SK-N-SH (cell line): Measurements from ENCODE around the gene NME9.

Source experiments
- EP300 ChIP-seq, 2 experiments: IDR thresholded peaks; 2 replicates each; pipeline versions ENCODE4 v1.4.0 to v1.6.1; 2012; ENCODE audit warnings: borderline replicate concordance in 1 of 2, low read depth in 1 of 2, low read length in 1 of 2
- EZH2phosphoT487 ChIP-seq: fragments of 200-600 bp; sonication (generic); IDR thresholded peaks from 2 replicates; pipeline ENCODE4 v1.6.1; 2017; ENCODE audit warnings: low read depth, mixed run types, mild to moderate bottlenecking, antibody characterized with exemption, moderate library complexity, borderline replicate concordance
- FOSL2 ChIP-seq: IDR thresholded peaks from 2 replicates; pipeline ENCODE4 v1.4.0; 2012; ENCODE audit warnings: low read depth, mild to moderate bottlenecking, moderate library complexity, borderline replicate concordance
- JUND ChIP-seq: IDR thresholded peaks from 2 replicates; pipeline ENCODE4 v1.4.0; 2012
- NRF1 ChIP-seq: IDR thresholded peaks from 2 replicates; pipeline ENCODE4 v1.6.1; 2012; ENCODE audit warnings: low read depth, mild to moderate bottlenecking, low read length
- POLR2AphosphoS5 ChIP-seq: IDR thresholded peaks from 2 replicates; pipeline ENCODE4 v1.6.1; 2012; ENCODE audit warnings: low read depth, low read length
- RAD21 ChIP-seq: IDR thresholded peaks from 2 replicates; pipeline ENCODE4 v1.6.1; 2012; ENCODE audit warnings: mild to moderate bottlenecking, low read length
- REST ChIP-seq: IDR thresholded peaks from 2 replicates; pipeline ENCODE4 v1.6.1; 2012; ENCODE audit warnings: mild to moderate bottlenecking, low read depth, low read length, moderate library complexity
- TAF1 ChIP-seq: IDR thresholded peaks from 2 replicates; pipeline ENCODE4 v1.6.1; 2012; ENCODE audit warnings: low read depth, mild to moderate bottlenecking, low read length, moderate library complexity, borderline replicate concordance
- TF ChIP-seq, protein P1 (sequence below): fragments of 200-600 bp; sonication (generic); IDR thresholded peaks from 2 replicates; pipeline ENCODE4 v1.6.1; 2017; ENCODE audit warnings: antibody characterized with exemption, mild to moderate bottlenecking, moderate library complexity
- TF ChIP-seq, protein P2 (sequence below): fragments of 150-350 bp; IDR thresholded peaks from 2 replicates; pipeline ENCODE4 v1.6.1; 2017; ENCODE audit warnings: antibody characterized with exemption, low read length, low read depth, borderline replicate concordance

DNA sequence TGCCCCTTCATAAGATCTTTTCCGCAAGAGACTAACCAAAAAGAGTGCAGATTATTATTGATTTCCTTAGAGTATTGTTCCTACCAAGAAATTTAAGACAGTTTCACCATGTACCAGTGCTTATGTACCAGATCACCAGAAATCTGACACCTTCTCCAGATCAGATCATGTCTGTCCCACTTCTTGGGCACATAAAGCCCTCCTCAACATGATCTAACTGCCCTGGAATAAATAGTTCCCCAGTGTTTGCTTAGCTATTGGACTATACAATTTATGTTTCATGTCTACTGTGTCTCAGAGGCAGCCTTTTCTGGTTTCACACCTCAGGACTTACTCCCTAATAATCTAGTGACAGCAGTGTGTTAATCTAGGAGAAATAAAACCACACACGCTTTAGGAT, 46.8 kb downstream of the NME9 start:
- no peak for TF ChIP-seq TAF1
- TF ChIP-seq, protein P1, sequence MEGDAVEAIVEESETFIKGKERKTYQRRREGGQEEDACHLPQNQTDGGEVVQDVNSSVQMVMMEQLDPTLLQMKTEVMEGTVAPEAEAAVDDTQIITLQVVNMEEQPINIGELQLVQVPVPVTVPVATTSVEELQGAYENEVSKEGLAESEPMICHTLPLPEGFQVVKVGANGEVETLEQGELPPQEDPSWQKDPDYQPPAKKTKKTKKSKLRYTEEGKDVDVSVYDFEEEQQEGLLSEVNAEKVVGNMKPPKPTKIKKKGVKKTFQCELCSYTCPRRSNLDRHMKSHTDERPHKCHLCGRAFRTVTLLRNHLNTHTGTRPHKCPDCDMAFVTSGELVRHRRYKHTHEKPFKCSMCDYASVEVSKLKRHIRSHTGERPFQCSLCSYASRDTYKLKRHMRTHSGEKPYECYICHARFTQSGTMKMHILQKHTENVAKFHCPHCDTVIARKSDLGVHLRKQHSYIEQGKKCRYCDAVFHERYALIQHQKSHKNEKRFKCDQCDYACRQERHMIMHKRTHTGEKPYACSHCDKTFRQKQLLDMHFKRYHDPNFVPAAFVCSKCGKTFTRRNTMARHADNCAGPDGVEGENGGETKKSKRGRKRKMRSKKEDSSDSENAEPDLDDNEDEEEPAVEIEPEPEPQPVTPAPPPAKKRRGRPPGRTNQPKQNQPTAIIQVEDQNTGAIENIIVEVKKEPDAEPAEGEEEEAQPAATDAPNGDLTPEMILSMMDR: no peak
- TF ChIP-seq, protein P2, sequence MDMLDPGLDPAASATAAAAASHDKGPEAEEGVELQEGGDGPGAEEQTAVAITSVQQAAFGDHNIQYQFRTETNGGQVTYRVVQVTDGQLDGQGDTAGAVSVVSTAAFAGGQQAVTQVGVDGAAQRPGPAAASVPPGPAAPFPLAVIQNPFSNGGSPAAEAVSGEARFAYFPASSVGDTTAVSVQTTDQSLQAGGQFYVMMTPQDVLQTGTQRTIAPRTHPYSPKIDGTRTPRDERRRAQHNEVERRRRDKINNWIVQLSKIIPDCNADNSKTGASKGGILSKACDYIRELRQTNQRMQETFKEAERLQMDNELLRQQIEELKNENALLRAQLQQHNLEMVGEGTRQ: no peak
- TF ChIP-seq REST: no peak
- TF ChIP-seq EP300 (IDR thresholded peaks at IDR 0.05; ENCODE audit: borderline replicate concordance in 1 of 2, low read depth in 1 of 2, low read length in 1 of 2): no peak
- TF ChIP-seq JUND: no peak
- TF ChIP-seq FOSL2: no peak
- TF ChIP-seq RAD21: no peak
- no peak for TF ChIP-seq POLR2AphosphoS5
- no peak for TF ChIP-seq NRF1
- TF ChIP-seq EZH2phosphoT487: no peak
